Osteoblast (primary cell): Measurements from ENCODE around the gene SMG5. TPM values are rescaled to one million over a fixed set of nuclear protein-coding genes. Genes with fewer than 3 reads are reported as not detected.

Experiments used
- DNase-seq: peaks from one replicate; pipeline ENCODE4 v3.0.0; 2011; ENCODE audit warnings: low spot score, mixed read lengths; ENCODE audit not compliant: insufficient read length; ENCODE audit errors: missing footprints
- H2AFZ ChIP-seq: 2 replicates; pipeline ENCODE4 v1.6.0; 2011; ENCODE audit warnings: mild to moderate bottlenecking, low read length
- H3K27ac ChIP-seq: 2 replicates; pipeline ENCODE4 v1.5.1; 2011; ENCODE audit warnings: mild to moderate bottlenecking, low read depth, low read length, moderate library complexity
- H3K27me3 ChIP-seq: 2 replicates; pipeline ENCODE4 v1.6.0; 2012; ENCODE audit warnings: mild to moderate bottlenecking, control low read depth, inconsistent platforms, low read length, moderate library complexity; ENCODE audit not compliant: insufficient read depth
- H3K36me3 ChIP-seq: 2 replicates; pipeline ENCODE4 v1.5.1; 2011; ENCODE audit warnings: mild to moderate bottlenecking, low read length, control low read depth, moderate library complexity; ENCODE audit not compliant: insufficient read depth
- H3K4me1 ChIP-seq: 2 replicates; pipeline ENCODE4 v1.5.1; 2011; ENCODE audit warnings: mild to moderate bottlenecking, low read length, control low read depth, moderate library complexity; ENCODE audit not compliant: insufficient read depth
- H3K4me2 ChIP-seq: 2 replicates; pipeline ENCODE4 v1.6.0; 2011; ENCODE audit warnings: mild to moderate bottlenecking, low read length; ENCODE audit not compliant: insufficient read depth
- H3K4me3 ChIP-seq: fragments of 200-600 bp; sonication (generic); 3 replicates; pipeline ENCODE4 v1.5.1; 2012; ENCODE audit warnings: mild to moderate bottlenecking, low read length, inconsistent platforms; ENCODE audit not compliant: insufficient read depth
- H3K79me2 ChIP-seq: 2 replicates; pipeline ENCODE4 v1.6.0; 2012; ENCODE audit warnings: mild to moderate bottlenecking, low read length, control low read depth, inconsistent platforms; ENCODE audit not compliant: insufficient read depth
- H3K9me3 ChIP-seq: 2 replicates; pipeline ENCODE4 v1.5.1; 2011; ENCODE audit warnings: low read depth, low read length, control low read depth
- H4K20me1 ChIP-seq: 2 replicates; pipeline ENCODE4 v1.6.0; 2012; ENCODE audit warnings: mild to moderate bottlenecking, low read length, control low read depth; ENCODE audit not compliant: insufficient read depth
- total RNA-seq: library from RNA; depleted of rRNA; stranded (reverse); fragments of >200 nt; gene quantifications from 2 replicates; pipeline ENCODE4 v1.2.3, GENCODE V29; 2012
- TF ChIP-seq, protein P1 (sequence below): IDR thresholded peaks from 2 replicates; pipeline ENCODE4 v1.5.1; 2011; ENCODE audit warnings: mild to moderate bottlenecking, low read depth, low read length, moderate library complexity; ENCODE audit errors: extremely low read depth

Gene SMG5
- total RNA-seq, 1 donor = 50.7 TPM

- peak overlapping the region; percentile 99 for H3K4me2 ChIP-seq
- DNase-seq = no peak
- H2AFZ ChIP-seq = peak overlapping the region; percentile 11
- H3K36me3 ChIP-seq = peaks cover 24% of the 10 kb centered on the region
- H3K4me1 ChIP-seq = peaks cover 34% of the 10 kb centered on the region
- H3K27me3 ChIP-seq = no peaks in the 10 kb centered on the region
- peak overlapping the region; percentile 82 for H3K4me3 ChIP-seq
- H4K20me1 ChIP-seq = peaks cover 41% of the 10 kb centered on the region
- H3K27ac ChIP-seq = peak overlapping the region; percentile 71
- peaks cover 50% of the 10 kb centered on the region for H3K79me2 ChIP-seq
- H3K9me3 ChIP-seq = no peaks in the 10 kb centered on the region
- TF ChIP-seq, protein P1, sequence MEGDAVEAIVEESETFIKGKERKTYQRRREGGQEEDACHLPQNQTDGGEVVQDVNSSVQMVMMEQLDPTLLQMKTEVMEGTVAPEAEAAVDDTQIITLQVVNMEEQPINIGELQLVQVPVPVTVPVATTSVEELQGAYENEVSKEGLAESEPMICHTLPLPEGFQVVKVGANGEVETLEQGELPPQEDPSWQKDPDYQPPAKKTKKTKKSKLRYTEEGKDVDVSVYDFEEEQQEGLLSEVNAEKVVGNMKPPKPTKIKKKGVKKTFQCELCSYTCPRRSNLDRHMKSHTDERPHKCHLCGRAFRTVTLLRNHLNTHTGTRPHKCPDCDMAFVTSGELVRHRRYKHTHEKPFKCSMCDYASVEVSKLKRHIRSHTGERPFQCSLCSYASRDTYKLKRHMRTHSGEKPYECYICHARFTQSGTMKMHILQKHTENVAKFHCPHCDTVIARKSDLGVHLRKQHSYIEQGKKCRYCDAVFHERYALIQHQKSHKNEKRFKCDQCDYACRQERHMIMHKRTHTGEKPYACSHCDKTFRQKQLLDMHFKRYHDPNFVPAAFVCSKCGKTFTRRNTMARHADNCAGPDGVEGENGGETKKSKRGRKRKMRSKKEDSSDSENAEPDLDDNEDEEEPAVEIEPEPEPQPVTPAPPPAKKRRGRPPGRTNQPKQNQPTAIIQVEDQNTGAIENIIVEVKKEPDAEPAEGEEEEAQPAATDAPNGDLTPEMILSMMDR = no peak
Observed at GRCh38 chr1:156281693-156282478, 739 bp downstream of the SMG5 start.

- TF ChIP-seq, protein P1 = peak; percentile 26
- peak; percentile 91 for DNase-seq
- Histone ChIP-seq H3K36me3 (peaks cover 30% of the 10 kb centered on the region), H3K9me3 (no peaks in the 10 kb centered on the region), H3K27me3 (no peaks in the 10 kb centered on the region), H3K4me3 (peak overlapping the region; percentile 82), H3K27ac (peak overlapping the region; percentile 71), H2AFZ (no peak overlapping the region), H4K20me1 (peaks cover 41% of the 10 kb centered on the region), H3K4me2 (peak overlapping the region; percentile 99), H3K79me2 (peaks cover 50% of the 10 kb centered on the region), H3K4me1 (peaks cover 37% of the 10 kb centered on the region)
Observed at GRCh38 chr1:156281281-156281680, 1.3 kb downstream of the SMG5 start.

GRCh38 chr1:156279837-156280236 is 2.8 kb downstream of the SMG5 start:
- Histone ChIP-seq H3K36me3 (peaks cover 42% of the 10 kb centered on the region), H3K27ac (no peak overlapping the region), H3K4me1 (peaks cover 33% of the 10 kb centered on the region), H4K20me1 (peaks cover 41% of the 10 kb centered on the region), H3K9me3 (no peaks in the 10 kb centered on the region), H2AFZ (no peak overlapping the region), H3K4me3 (no peak overlapping the region), H3K79me2 (peaks cover 50% of the 10 kb centered on the region), H3K4me2 (no peak overlapping the region), H3K27me3 (no peaks in the 10 kb centered on the region)
- DNase-seq = no peak
- TF ChIP-seq, protein P1 = no peak

DNA sequence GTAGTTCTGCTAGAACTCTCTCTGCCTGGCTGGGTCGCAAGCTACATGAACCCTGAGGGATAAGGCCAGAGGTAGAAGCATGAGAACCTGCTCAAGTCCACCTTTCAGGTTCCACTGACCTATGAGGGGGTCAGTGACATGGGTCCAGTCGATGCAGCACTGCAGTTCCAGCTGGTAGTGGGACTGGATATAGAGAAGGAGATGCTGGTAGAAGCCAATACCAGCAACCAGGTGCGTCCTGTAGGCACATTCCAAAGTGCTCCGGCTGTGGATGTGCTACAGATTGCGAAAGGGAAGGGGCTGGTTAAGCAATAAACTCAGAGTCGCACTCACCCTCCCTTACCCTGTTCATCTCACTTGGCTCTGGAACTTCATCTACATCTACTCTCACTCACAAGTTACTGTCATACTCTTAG is 5.7 kb downstream of the SMG5 start:
- TF ChIP-seq, protein P1 = no peak
- H3K4me3 ChIP-seq = no peak overlapping the region
- peaks cover 41% of the 10 kb centered on the region for H4K20me1 ChIP-seq
- H3K79me2 ChIP-seq = peaks cover 45% of the 10 kb centered on the region
- no peak overlapping the region for H2AFZ ChIP-seq
- no peak overlapping the region for H3K4me2 ChIP-seq
- H3K27me3 ChIP-seq = no peaks in the 10 kb centered on the region
- H3K36me3 ChIP-seq = peaks cover 69% of the 10 kb centered on the region
- peak overlapping the region; percentile 17 for H3K27ac ChIP-seq
- no peaks in the 10 kb centered on the region for H3K9me3 ChIP-seq
- no peak for DNase-seq
- peaks cover 18% of the 10 kb centered on the region for H3K4me1 ChIP-seq
